Measurements from ENCODE around the gene CCDC40. TPM values are rescaled to one million over a fixed set of nuclear protein-coding genes. Genes with fewer than 3 reads are reported as not detected.

The CCDC40 gene
- total and polyA plus RNA-seq, 2 of the 13 experiments (the other 11 are each of a cell fraction or from before 2014, with no cell fraction given), result 4.1 to 5.5 TPM

- TF ChIP-seq ZNF737 (CRISPR knock-in tag; IDR thresholded peaks at IDR 0.05; ENCODE audit: borderline replicate concordance), result no peak
- no peak for TF ChIP-seq DNMT3B (CRISPR knock-in tag; conservative IDR thresholded peaks at IDR 0.05)
- peak; percentile 90 for TF ChIP-seq ZNF350 (CRISPR knock-in tag; IDR thresholded peaks at IDR 0.05; ENCODE audit: borderline replicate concordance, low read depth)
- TF ChIP-seq SYNCRIP (IDR thresholded peaks at IDR 0.05; ENCODE audit: insufficient read depth, low read depth, low read length), result no peak
- 0 out of 2 replicates have a peak, but pooled peaks have one; percentile 31 for TF ChIP-seq ZNF20 (CRISPR knock-in tag; IDR thresholded peaks at IDR 0.05)
- peak; percentile 88 for TF ChIP-seq KLF11 (CRISPR knock-in tag; IDR thresholded peaks at IDR 0.05)
- peak; percentile 4; the same call in 1 of the 2 replicates for TF ChIP-seq ZNF205 (CRISPR knock-in tag; IDR thresholded peaks at IDR 0.05)
- peak; percentile 96 for TF ChIP-seq U2AF1 (optimal IDR thresholded peaks at IDR 0.05; ENCODE audit: low read depth, low read length)
- peak; percentile 16 for TF ChIP-seq NCOA2 (CRISPR knock-in tag; IDR thresholded peaks at IDR 0.05)
- peak; percentile 96 for TF ChIP-seq ARNTL (CRISPR knock-in tag; IDR thresholded peaks at IDR 0.05)
- TF ChIP-seq PRPF4 (IDR thresholded peaks at IDR 0.05; ENCODE audit: low read depth, low read length, poor library complexity, severe bottlenecking), result no peak
- TF ChIP-seq FOXP4 (CRISPR knock-in tag; IDR thresholded peaks at IDR 0.05), result peak; percentile 50; the same call in 1 of the 2 replicates
- TF ChIP-seq, protein P1, sequence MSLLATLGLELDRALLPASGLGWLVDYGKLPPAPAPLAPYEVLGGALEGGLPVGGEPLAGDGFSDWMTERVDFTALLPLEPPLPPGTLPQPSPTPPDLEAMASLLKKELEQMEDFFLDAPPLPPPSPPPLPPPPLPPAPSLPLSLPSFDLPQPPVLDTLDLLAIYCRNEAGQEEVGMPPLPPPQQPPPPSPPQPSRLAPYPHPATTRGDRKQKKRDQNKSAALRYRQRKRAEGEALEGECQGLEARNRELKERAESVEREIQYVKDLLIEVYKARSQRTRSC (CRISPR knock-in tag; IDR thresholded peaks at IDR 0.05; ENCODE audit: low read depth), result 0 out of 2 replicates have a peak, but pooled peaks have one; percentile 85
- peak; percentile 77; the same call in 1 of the 2 replicates for TF ChIP-seq ZNF788 (CRISPR knock-in tag; IDR thresholded peaks at IDR 0.05; ENCODE audit: borderline replicate concordance)
- TF ChIP-seq ZC3H4 (CRISPR knock-in tag; IDR thresholded peaks at IDR 0.05; ENCODE audit: borderline replicate concordance), result 0 out of 2 replicates have a peak, but pooled peaks have one; percentile 22
- no peak for TF ChIP-seq ZNF7 (CRISPR knock-in tag; IDR thresholded peaks at IDR 0.05)
- no peak for TF ChIP-seq ZNF468 (CRISPR knock-in tag; IDR thresholded peaks at IDR 0.05)
- peak; percentile 93 for TF ChIP-seq KDM2A (CRISPR knock-in tag; IDR thresholded peaks at IDR 0.05; ENCODE audit: borderline replicate concordance, low read depth)
- TF ChIP-seq ZNF33A (CRISPR knock-in tag; IDR thresholded peaks at IDR 0.05; ENCODE audit: borderline replicate concordance), result no peak
- TF ChIP-seq BCL6 (CRISPR knock-in tag; IDR thresholded peaks at IDR 0.05), result peak; percentile 29
- TF ChIP-seq ZNF616 (CRISPR knock-in tag; IDR thresholded peaks at IDR 0.05; ENCODE audit: low read depth), result no peak; the same call in none of the 2 replicates
- TF ChIP-seq BRD4 (CRISPR knock-in tag; IDR thresholded peaks at IDR 0.05), result peak; percentile 50
- TF ChIP-seq, protein P2, sequence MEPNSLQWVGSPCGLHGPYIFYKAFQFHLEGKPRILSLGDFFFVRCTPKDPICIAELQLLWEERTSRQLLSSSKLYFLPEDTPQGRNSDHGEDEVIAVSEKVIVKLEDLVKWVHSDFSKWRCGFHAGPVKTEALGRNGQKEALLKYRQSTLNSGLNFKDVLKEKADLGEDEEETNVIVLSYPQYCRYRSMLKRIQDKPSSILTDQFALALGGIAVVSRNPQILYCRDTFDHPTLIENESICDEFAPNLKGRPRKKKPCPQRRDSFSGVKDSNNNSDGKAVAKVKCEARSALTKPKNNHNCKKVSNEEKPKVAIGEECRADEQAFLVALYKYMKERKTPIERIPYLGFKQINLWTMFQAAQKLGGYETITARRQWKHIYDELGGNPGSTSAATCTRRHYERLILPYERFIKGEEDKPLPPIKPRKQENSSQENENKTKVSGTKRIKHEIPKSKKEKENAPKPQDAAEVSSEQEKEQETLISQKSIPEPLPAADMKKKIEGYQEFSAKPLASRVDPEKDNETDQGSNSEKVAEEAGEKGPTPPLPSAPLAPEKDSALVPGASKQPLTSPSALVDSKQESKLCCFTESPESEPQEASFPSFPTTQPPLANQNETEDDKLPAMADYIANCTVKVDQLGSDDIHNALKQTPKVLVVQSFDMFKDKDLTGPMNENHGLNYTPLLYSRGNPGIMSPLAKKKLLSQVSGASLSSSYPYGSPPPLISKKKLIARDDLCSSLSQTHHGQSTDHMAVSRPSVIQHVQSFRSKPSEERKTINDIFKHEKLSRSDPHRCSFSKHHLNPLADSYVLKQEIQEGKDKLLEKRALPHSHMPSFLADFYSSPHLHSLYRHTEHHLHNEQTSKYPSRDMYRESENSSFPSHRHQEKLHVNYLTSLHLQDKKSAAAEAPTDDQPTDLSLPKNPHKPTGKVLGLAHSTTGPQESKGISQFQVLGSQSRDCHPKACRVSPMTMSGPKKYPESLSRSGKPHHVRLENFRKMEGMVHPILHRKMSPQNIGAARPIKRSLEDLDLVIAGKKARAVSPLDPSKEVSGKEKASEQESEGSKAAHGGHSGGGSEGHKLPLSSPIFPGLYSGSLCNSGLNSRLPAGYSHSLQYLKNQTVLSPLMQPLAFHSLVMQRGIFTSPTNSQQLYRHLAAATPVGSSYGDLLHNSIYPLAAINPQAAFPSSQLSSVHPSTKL (CRISPR knock-in tag; IDR thresholded peaks at IDR 0.05), result peak; percentile 57
- peak; percentile 38; the same call in 1 of the 2 replicates for TF ChIP-seq ZMYM3 (CRISPR knock-in tag; IDR thresholded peaks at IDR 0.05)
Measured at GRCh38 chr17:80147035-80147822, 110.8 kb downstream of the CCDC40 start, which contains the start of gene EIF4A3 (continued).
